Fibroblast of lung (primary cell): ENCODE measurements around the gene RIGI. TPM values are rescaled to one million over a fixed set of nuclear protein-coding genes. Genes with fewer than 3 reads are reported as not detected.

Source experiments
- DNase-seq, 2 donors: peaks; one replicate each; pipeline versions ENCODE4 v3.0.0 to v3.0.0-alpha.2; 2010; ENCODE audit warnings: low read depth in 2 of 2
- H2AFZ ChIP-seq: 2 replicates; pipeline ENCODE4 v1.5.1; 2012; ENCODE audit warnings: low read length, control low read depth, inconsistent platforms
- H3K27ac ChIP-seq: 2 replicates; pipeline ENCODE4 v1.5.1; 2011; ENCODE audit warnings: low read length, control low read depth; ENCODE audit not compliant: insufficient read depth
- H3K27me3 ChIP-seq: 2 replicates; pipeline ENCODE4 v1.5.1; 2011; ENCODE audit warnings: mild to moderate bottlenecking, low read length; ENCODE audit not compliant: control insufficient read depth, insufficient read depth
- H3K36me3 ChIP-seq: 2 replicates; pipeline ENCODE4 v1.5.1; 2011; ENCODE audit warnings: low read length; ENCODE audit not compliant: control insufficient read depth, insufficient read depth
- H3K4me1 ChIP-seq: 2 replicates; pipeline ENCODE4 v1.5.1; 2011; ENCODE audit warnings: low read length; ENCODE audit not compliant: control insufficient read depth, insufficient read depth; ENCODE audit errors: extremely low read depth
- H3K4me2 ChIP-seq: 2 replicates; pipeline ENCODE4 v1.5.1; 2011; ENCODE audit warnings: low read length, control low read depth; ENCODE audit not compliant: insufficient read depth; ENCODE audit errors: extremely low read depth
- H3K4me3 ChIP-seq, 4 experiments: fragments of 200-600 bp in 1 of 4; sonication (generic) in 1 of 4; replicated peaks in 1 of 4; 2 replicates each; pipeline ENCODE4 v1.5.1; 2011 to 2016; ENCODE audit warnings: low read length in 4 of 4, low read depth in 3 of 4, mild to moderate bottlenecking in 3 of 4, control low read depth in 2 of 4, inconsistent platforms in 1 of 4, mixed read lengths in 1 of 4; ENCODE audit not compliant: insufficient read depth in 1 of 4; ENCODE audit errors: control extremely low read depth in 1 of 4
- H3K79me2 ChIP-seq: 2 replicates; pipeline ENCODE4 v1.5.1; 2012; ENCODE audit warnings: mild to moderate bottlenecking, low read length, inconsistent platforms; ENCODE audit not compliant: control insufficient read depth, insufficient read depth
- H3K9ac ChIP-seq: 2 replicates; pipeline ENCODE4 v1.5.1; 2011; ENCODE audit warnings: mild to moderate bottlenecking, low read length, control low read depth; ENCODE audit not compliant: insufficient read depth
- H3K9me3 ChIP-seq: 2 replicates; pipeline ENCODE4 v1.5.1; 2012; ENCODE audit warnings: low read depth, low read length; ENCODE audit not compliant: control insufficient read depth, insufficient read depth
- H4K20me1 ChIP-seq: 2 replicates; pipeline ENCODE4 v1.5.1; 2011; ENCODE audit warnings: low read length; ENCODE audit not compliant: control insufficient read depth, insufficient read depth; ENCODE audit errors: extremely low read depth
- CTCF ChIP-seq, 2 donors: IDR thresholded peaks in 1 of 2; conservative IDR thresholded peaks in 1 of 2; 1 replicate in 1 of 2; 2 replicates in 1 of 2; pipeline ENCODE4 v1.5.1; 2011 to 2012; ENCODE audit warnings: low read length in 2 of 2, control low read depth in 1 of 2, inconsistent platforms in 1 of 2, low read depth in 1 of 2, mild to moderate bottlenecking in 1 of 2
- EZH2 ChIP-seq: IDR thresholded peaks from 2 replicates; pipeline ENCODE4 v1.5.1; 2012; ENCODE audit warnings: low read length, control low read depth, mild to moderate bottlenecking; ENCODE audit errors: missing control alignments
- polyA minus RNA-seq: library from RNA; depleted of rRNA, polyadenylated mRNA; stranded (reverse); fragments of >200 nt; gene quantifications from 2 replicates; pipeline ENCODE4 v1.2.3, GENCODE V29; 2011; ENCODE audit warnings: low replicate concordance
- polyA plus RNA-seq, 2 donors: library from polyadenylated mRNA; depleted of rRNA in 1 of 2; stranded (reverse) in 1 of 2; unstranded in 1 of 2; fragments of >200 nt; gene quantifications; 2 replicates each; pipeline ENCODE4 v1.2.1, GENCODE V29; 2011 to 2012; ENCODE audit warnings: missing spikeins in 1 of 2
- total RNA-seq: library from RNA; depleted of rRNA; stranded (reverse); fragments of >200 nt; gene quantifications from 2 replicates; pipeline ENCODE4 v1.2.1, GENCODE V29; 2014

Gene RIGI
- 10.3 and 13.2 TPM in 2 replicates for total RNA-seq
- 6.7 and 8.8 TPM in 2 replicates for polyA plus RNA-seq
- polyA plus RNA-seq (2012): 5.4 and 6.0 TPM in 2 replicates
- 0.47 TPM in 1 of 2 replicates, not detected in the other for polyA minus RNA-seq

- no peaks in the 10 kb centered on the region for H3K27me3 ChIP-seq
These were observed at the start of gene RIGI for GRCh38 chr9:32526041-32526706. RIGI (minus strand) TSS chr9:32526196; CDS start chr9:32526166, 30 bp downstream.

GRCh38 chr9:32574858-32575257 lies 48.9 kb upstream of the RIGI start:
- H2AFZ ChIP-seq: no peak overlapping the region
- TF ChIP-seq EZH2: no peak
- TF ChIP-seq CTCF (conservative IDR thresholded peaks at IDR 0.05 in 1 of 2, IDR thresholded peaks at IDR 0.05 in 1 of 2; ENCODE audit: low read depth in 1 of 2, low read length in 2 of 2): no peak

More at GRCh38 chr9:32526041-32526706, at the start of gene RIGI:
- Histone ChIP-seq H3K27ac (peak within 1 kb of the TSS; percentile 55), H3K4me3 (peak within 1 kb of the TSS; percentile 57 to 93 (median 87)), H2AFZ (peak within 1 kb of the TSS; percentile 82), H3K9me3 (no peaks in the 10 kb centered on the region), H3K9ac (peak within 1 kb of the TSS; percentile 44), H3K36me3 (no peaks in the 10 kb centered on the region), H3K4me2 (peak within 1 kb of the TSS; percentile 79), H4K20me1 (no peaks in the 10 kb centered on the region), H3K79me2 (peaks cover 14% of the 10 kb centered on the region), H3K4me1 (no peaks in the 10 kb centered on the region)
- TF ChIP-seq CTCF (conservative IDR thresholded peaks at IDR 0.05 in 1 of 2, IDR thresholded peaks at IDR 0.05 in 1 of 2; ENCODE audit: low read depth in 1 of 2, low read length in 2 of 2) (peak; percentile 16 to 19), EZH2 (no peak)
- peak; percentile 93 for DNase-seq

GRCh38 chr9:32573821-32574220 lies 47.8 kb upstream of the RIGI start:
- H3K27ac ChIP-seq: no peak overlapping the region
- no peak for DNase-seq
- H3K4me2 ChIP-seq: no peak overlapping the region
- H3K4me1 ChIP-seq: no peaks in the 10 kb centered on the region
- peaks cover 4% of the 10 kb centered on the region for H3K36me3 ChIP-seq
- no peak overlapping the region for H2AFZ ChIP-seq
- TF ChIP-seq CTCF (conservative IDR thresholded peaks at IDR 0.05 in 1 of 2, IDR thresholded peaks at IDR 0.05 in 1 of 2; ENCODE audit: low read depth in 1 of 2, low read length in 2 of 2) (no peak), EZH2 (no peak)
- H3K9me3 ChIP-seq: no peaks in the 10 kb centered on the region
- no peak overlapping the region for H3K4me3 ChIP-seq
- no peaks in the 10 kb centered on the region for H4K20me1 ChIP-seq
- H3K27me3 ChIP-seq: no peaks in the 10 kb centered on the region
- H3K9ac ChIP-seq: no peak overlapping the region
- H3K79me2 ChIP-seq: peaks cover 34% of the 10 kb centered on the region

More at GRCh38 chr9:32574858-32575257, 48.9 kb upstream of the RIGI start:
- Histone ChIP-seq H3K4me3 (no peak overlapping the region), H3K79me2 (peaks cover 29% of the 10 kb centered on the region), H3K36me3 (peaks cover 4% of the 10 kb centered on the region), H3K27me3 (no peaks in the 10 kb centered on the region), H4K20me1 (no peaks in the 10 kb centered on the region), H3K27ac (no peak overlapping the region), H3K9me3 (no peaks in the 10 kb centered on the region), H3K9ac (no peak overlapping the region), H3K4me2 (no peak overlapping the region), H3K4me1 (no peaks in the 10 kb centered on the region)
- no peak for DNase-seq
